ENCODE data around the gene MLH3.
A peak's percentile ranks its signal among the peaks of the same experiment; 100 is the strongest.

MLH3 gene

GRCh38 chr14:74982661-74983060 is 68.6 kb downstream of the MLH3 start:
- DNase-seq, result no peak

GRCh38 chr14:74981833-74982232 is 69.4 kb downstream of the MLH3 start:
- no peak for DNase-seq

GRCh38 chr14:74981462-74981782 is 69.8 kb downstream of the MLH3 start:
- no peak for DNase-seq

- DNase-seq, result no peak
Measured at GRCh38 chr14:74980731-74981461, 70.4 kb downstream of the MLH3 start.

- no peak for DNase-seq
Measured at GRCh38 chr14:74980398-74980730, 70.9 kb downstream of the MLH3 start.

- DNase-seq, result no peak
Measured at GRCh38 chr14:74979442-74980397, 71.5 kb downstream of the MLH3 start.

- no peak for DNase-seq
Measured at GRCh38 chr14:74979029-74979428, 72.2 kb downstream of the MLH3 start.

- no peak for DNase-seq
Measured at GRCh38 chr14:74978416-74978947, 72.8 kb downstream of the MLH3 start.

GRCh38 chr14:74977901-74978385 is 73.3 kb downstream of the MLH3 start:
- DNase-seq, result no peak

GRCh38 chr14:74977164-74977900 is 73.9 kb downstream of the MLH3 start:
- no peak for DNase-seq

- DNase-seq, result no peak
Measured at GRCh38 chr14:74976264-74977113, 74.8 kb downstream of the MLH3 start.

- DNase-seq, result no peak
Measured at GRCh38 chr14:74975059-74975810, 76.0 kb downstream of the MLH3 start.

- DNase-seq, result no peak
Measured at GRCh38 chr14:74974364-74975058, 76.8 kb downstream of the MLH3 start.

- DNase-seq, result no peak
Measured at GRCh38 chr14:74973905-74974363, 77.3 kb downstream of the MLH3 start.

GRCh38 chr14:74973003-74973653 is 78.1 kb downstream of the MLH3 start:
- DNase-seq, result peak in 1 of 2 donors; percentile 53

GRCh38 chr14:74968811-74969210 is 82.5 kb downstream of the MLH3 start:
- DNase-seq, result no peak

- no peak for DNase-seq
Measured at GRCh38 chr14:74965486-74966153, 85.6 kb downstream of the MLH3 start.

GRCh38 chr14:74964787-74965485 is 86.3 kb downstream of the MLH3 start:
- DNase-seq, result no peak
